B cell (primary cell): ENCODE data around the gene MORN1. TPM values are rescaled to one million over a fixed set of nuclear protein-coding genes. Genes with fewer than 3 reads are reported as not detected.

Experiments used
- ATAC-seq: fragments of 200-7000 bp; cut with Tn5 transposase; one replicate; pipeline ENCODE4 v1.10.0; 2021; ENCODE audit warnings: low read depth, mild to moderate bottlenecking, moderate number of reproducible peaks, moderate library complexity
- CTCF ChIA-PET: fragments of 350-600 bp; sonication (Branson Sonifier 250); formaldehyde crosslinking; loops from one replicate; lab custom pipeline; 2021; ENCODE audit warnings: antibody characterized with exemption, inconsistent platforms; lab: Charles Lee
- POLR2A ChIA-PET: fragments of 350-600 bp; sonication (Branson Sonifier 250); formaldehyde crosslinking; loops from one replicate; lab custom pipeline; 2021; ENCODE audit warnings: antibody characterized with exemption; lab: Charles Lee
- DNase-seq: peaks from one replicate; pipeline ENCODE4 v3.0.0; 2013
- H2AFZ ChIP-seq: 2 replicates; pipeline ENCODE4 v1.6.1; 2012; ENCODE audit warnings: mild to moderate bottlenecking, low read depth, low read length; ENCODE audit not compliant: insufficient read depth, poor library complexity, severe bottlenecking
- H3K27ac ChIP-seq, 2 donors: 1 replicate in 1 of 2; 2 replicates in 1 of 2; pipeline ENCODE4 v1.5.1; 2012 to 2013; ENCODE audit warnings: low read length in 2 of 2, mild to moderate bottlenecking in 2 of 2, moderate library complexity in 1 of 2
- H3K27me3 ChIP-seq, 4 experiments: fragments of 200-600 bp in 1 of 4; sonication (generic) in 1 of 4; replicated peaks in 1 of 4; 1 replicate in 2 of 4; 2 replicates in 2 of 4; pipeline versions ENCODE4 v1.6.1 to v1.7.0; 2013 to 2016; ENCODE audit warnings: low read length in 3 of 4, mild to moderate bottlenecking in 2 of 4, mixed read lengths in 1 of 4, moderate library complexity in 1 of 4; ENCODE audit not compliant: insufficient read depth in 4 of 4, control insufficient read depth in 3 of 4; ENCODE audit errors: control extremely low read depth in 1 of 4
- H3K36me3 ChIP-seq, 2 experiments: replicated peaks in 1 of 2; 1 replicate in 1 of 2; 2 replicates in 1 of 2; pipeline versions ENCODE4 v1.6.1 to v1.7.1; 2013; ENCODE audit warnings: low read length in 1 of 2; ENCODE audit not compliant: insufficient read depth in 2 of 2, control insufficient read depth in 1 of 2; ENCODE audit errors: control extremely low read depth in 1 of 2, extremely low read depth in 1 of 2
- H3K4me1 ChIP-seq, 2 donors: fragments of 200-600 bp in 1 of 2; sonication (generic) in 1 of 2; 1 replicate in 1 of 2; 2 replicates in 1 of 2; pipeline versions ENCODE4 v1.5.1 to v1.6.1; 2013 to 2017; ENCODE audit warnings: low read length in 2 of 2; ENCODE audit not compliant: control insufficient read depth in 2 of 2, insufficient read depth in 2 of 2
- H3K4me2 ChIP-seq: replicated peaks from 2 replicates; pipeline ENCODE3; 2012; ENCODE audit warnings: mild to moderate bottlenecking, low read depth, low read length; ENCODE audit not compliant: poor library complexity, severe bottlenecking
- H3K4me3 ChIP-seq, 5 experiments: fragments of 200-600 bp in 1 of 5; sonication (generic) in 1 of 5; 1 replicate in 3 of 5; 2 replicates in 2 of 5; pipeline versions ENCODE4 v1.5.1 to v1.7.0; 2011 to 2016; ENCODE audit warnings: low read length in 4 of 5, mild to moderate bottlenecking in 4 of 5, low read depth in 2 of 5, control low read depth in 1 of 5, moderate library complexity in 1 of 5; ENCODE audit not compliant: insufficient read depth in 1 of 5; ENCODE audit errors: control extremely low read depth in 1 of 5, extremely low read depth in 1 of 5
- H3K79me2 ChIP-seq: fragments of 200-600 bp; sonication (generic); one replicate; pipeline ENCODE4 v1.6.0; 2016; ENCODE audit warnings: low read length; ENCODE audit not compliant: control insufficient read depth, insufficient read depth
- H3K9ac ChIP-seq: fragments of 200-600 bp; sonication (generic); 2 replicates; pipeline ENCODE4 v1.6.1; 2017; ENCODE audit warnings: mild to moderate bottlenecking, low read length, moderate library complexity
- H3K9me3 ChIP-seq, 3 donors: one replicate each; pipeline versions ENCODE4 v1.6.1 to v1.7.1; 2013; ENCODE audit warnings: low read length in 2 of 3; ENCODE audit not compliant: control insufficient read depth in 2 of 3, insufficient read depth in 1 of 3; ENCODE audit errors: control extremely low read depth in 1 of 3
- H4K20me1 ChIP-seq: 2 replicates; pipeline ENCODE4 v1.6.0; 2012; ENCODE audit warnings: mild to moderate bottlenecking, low read length; ENCODE audit not compliant: insufficient read depth, control insufficient read depth, poor library complexity, severe bottlenecking
- H3K27ac Mint-ChIP-seq: one replicate; pipeline ENCODE4 v1.8.0; 2021; ENCODE audit warnings: mixed read lengths
- H3K27me3 Mint-ChIP-seq: one replicate; pipeline ENCODE4 v1.8.0; 2021; ENCODE audit warnings: mixed read lengths
- H3K4me1 Mint-ChIP-seq: one replicate; pipeline ENCODE4 v1.8.0; 2021; ENCODE audit warnings: mixed read lengths
- H3K4me3 Mint-ChIP-seq: one replicate; pipeline ENCODE4 v1.8.0; 2021; ENCODE audit warnings: mixed read lengths
- H3K9me3 Mint-ChIP-seq: one replicate; pipeline ENCODE4 v1.8.0; 2022; ENCODE audit warnings: mixed read lengths; ENCODE audit not compliant: insufficient read depth
- EZH2 ChIP-seq: IDR thresholded peaks from 2 replicates; pipeline ENCODE4 v1.6.1; 2012; ENCODE audit warnings: borderline replicate concordance, low read depth, mild to moderate bottlenecking, moderate library complexity, low read length; ENCODE audit not compliant: insufficient read depth, poor library complexity, severe bottlenecking
- whole genome bisulfite sequencing: methylation state at CpG from one replicate; pipeline ENCODE4 v1.1.5; 2013; ENCODE audit warnings: missing lambda C conversion rate; ENCODE audit not compliant: insufficient coverage; 5-methylcytosine and 5-hydroxymethylcytosine counted together
- intact Hi-C: fragments of 100-400 bp; cut with micrococcal nuclease; formaldehyde crosslinking; loops from one replicate; pipeline ENCODE4 v1.10.0; 2022
- polyA plus RNA-seq: library from polyadenylated mRNA; depleted of rRNA; stranded (reverse); fragments of >200 nt; gene quantifications from 2 replicates; pipeline ENCODE4 v1.2.3, GENCODE V29; 2012
- total RNA-seq, 2 donors: library from RNA; stranded (reverse); fragments of 120-200 nt in 1 of 2; gene quantifications; 1 replicate in 1 of 2; 2 replicates in 1 of 2; pipeline versions ENCODE4 v1.2.3 to v1.2.4, GENCODE V29; 2013 to 2022
- TF ChIP-seq, protein P1 (sequence below): fragments of 200-600 bp; IDR thresholded peaks from one replicate; pipeline ENCODE4 v1.8.0; 2022; ENCODE audit warnings: antibody characterized with exemption, mild to moderate bottlenecking

Gene MORN1
- total and polyA plus RNA-seq, 2 donors (not counting 1 experiment from before 2014, with no cell fraction given) = 10.2 to 32.6 TPM

- no peak for ATAC-seq
- Histone ChIP-seq H3K4me3 (no peak overlapping the region), H3K79me2 (no peaks in the 10 kb centered on the region), H3K9ac (no peak overlapping the region), H4K20me1 (no peaks in the 10 kb centered on the region), H3K27ac (no peak overlapping the region), H3K9me3 (peaks cover 0 to 9% (median 0%) of the 10 kb centered on the region in 3 donors), H3K27me3 (no peaks in the 10 kb centered on the region), H2AFZ (no peak overlapping the region), H3K4me1 (no peaks in the 10 kb centered on the region), H3K4me2 (no peak overlapping the region), H3K36me3 (no peaks in the 10 kb centered on the region)
- Mint-ChIP-seq H3K4me3 (no peak overlapping the region), H3K27me3 (no peaks in the 10 kb centered on the region), H3K4me1 (no peaks in the 10 kb centered on the region), H3K9me3 (no peaks in the 10 kb centered on the region), H3K27ac (no peak overlapping the region)
- CTCF ChIA-PET = no interaction called here
- POLR2A ChIA-PET = no interaction called here
- intact Hi-C loops = no loop called here
- no peak for DNase-seq
- WGBS = 96% methylated on average over 28 of the region's 29 CpGs
- TF ChIP-seq EZH2 = no peak
- TF ChIP-seq, protein P1, sequence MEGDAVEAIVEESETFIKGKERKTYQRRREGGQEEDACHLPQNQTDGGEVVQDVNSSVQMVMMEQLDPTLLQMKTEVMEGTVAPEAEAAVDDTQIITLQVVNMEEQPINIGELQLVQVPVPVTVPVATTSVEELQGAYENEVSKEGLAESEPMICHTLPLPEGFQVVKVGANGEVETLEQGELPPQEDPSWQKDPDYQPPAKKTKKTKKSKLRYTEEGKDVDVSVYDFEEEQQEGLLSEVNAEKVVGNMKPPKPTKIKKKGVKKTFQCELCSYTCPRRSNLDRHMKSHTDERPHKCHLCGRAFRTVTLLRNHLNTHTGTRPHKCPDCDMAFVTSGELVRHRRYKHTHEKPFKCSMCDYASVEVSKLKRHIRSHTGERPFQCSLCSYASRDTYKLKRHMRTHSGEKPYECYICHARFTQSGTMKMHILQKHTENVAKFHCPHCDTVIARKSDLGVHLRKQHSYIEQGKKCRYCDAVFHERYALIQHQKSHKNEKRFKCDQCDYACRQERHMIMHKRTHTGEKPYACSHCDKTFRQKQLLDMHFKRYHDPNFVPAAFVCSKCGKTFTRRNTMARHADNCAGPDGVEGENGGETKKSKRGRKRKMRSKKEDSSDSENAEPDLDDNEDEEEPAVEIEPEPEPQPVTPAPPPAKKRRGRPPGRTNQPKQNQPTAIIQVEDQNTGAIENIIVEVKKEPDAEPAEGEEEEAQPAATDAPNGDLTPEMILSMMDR = no peak
Observed at GRCh38 chr1:2344744-2345296, 46.5 kb downstream of the MORN1 start.

DNA sequence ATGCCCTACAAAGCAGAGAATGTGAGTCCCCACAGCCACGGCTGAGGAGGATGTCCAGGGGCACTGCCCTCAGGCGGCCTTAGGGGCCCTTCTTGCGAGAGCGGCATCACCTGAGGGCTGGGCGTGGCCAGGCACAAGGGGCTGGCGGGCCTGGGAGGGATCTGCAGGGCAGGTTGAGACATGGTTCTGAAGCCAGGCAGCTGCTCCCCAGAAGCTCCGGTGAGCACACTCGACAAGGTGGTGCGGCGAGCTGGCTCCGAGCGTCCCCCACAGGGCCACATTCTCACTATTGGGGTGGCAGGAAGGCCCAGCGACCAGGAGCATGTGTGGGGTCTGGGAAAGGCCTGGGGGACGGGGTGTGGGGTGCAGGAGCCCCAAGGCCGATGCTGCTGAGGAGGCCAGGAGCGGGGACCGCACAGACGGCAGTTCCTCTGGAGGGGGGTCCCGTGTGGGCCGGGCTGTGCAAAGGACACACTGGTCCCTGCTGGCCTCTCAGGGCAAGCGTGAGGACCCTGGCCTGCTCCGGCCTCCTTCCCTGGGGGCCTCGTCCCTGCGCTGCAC, 47.2 kb downstream of the MORN1 start:
- no peak for ATAC-seq
- Histone ChIP-seq H3K9ac (no peak overlapping the region), H4K20me1 (no peaks in the 10 kb centered on the region), H3K4me2 (no peak overlapping the region), H2AFZ (no peak overlapping the region), H3K79me2 (no peaks in the 10 kb centered on the region), H3K27me3 (no peaks in the 10 kb centered on the region), H3K36me3 (no peaks in the 10 kb centered on the region), H3K9me3 (peaks cover 0 to 9% (median 0%) of the 10 kb centered on the region in 3 donors), H3K27ac (no peak overlapping the region), H3K4me3 (no peak overlapping the region), H3K4me1 (no peaks in the 10 kb centered on the region)
- H3K27me3 Mint-ChIP-seq = no peaks in the 10 kb centered on the region
- WGBS = 91% methylated on average over 24 of the region's 24 CpGs
- TF ChIP-seq, protein P1 = no peak
- TF ChIP-seq EZH2 = no peak
- intact Hi-C loops = no loop called here
- POLR2A ChIA-PET = no interaction called here
- H3K4me1 Mint-ChIP-seq = no peaks in the 10 kb centered on the region
- DNase-seq = no peak
- no peak overlapping the region for H3K4me3 Mint-ChIP-seq
- H3K27ac Mint-ChIP-seq = no peak overlapping the region
- no peaks in the 10 kb centered on the region for H3K9me3 Mint-ChIP-seq
- CTCF ChIA-PET = no interaction called here
